Measurements from ENCODE around the gene LHFPL6.

LHFPL6 gene

DNA sequence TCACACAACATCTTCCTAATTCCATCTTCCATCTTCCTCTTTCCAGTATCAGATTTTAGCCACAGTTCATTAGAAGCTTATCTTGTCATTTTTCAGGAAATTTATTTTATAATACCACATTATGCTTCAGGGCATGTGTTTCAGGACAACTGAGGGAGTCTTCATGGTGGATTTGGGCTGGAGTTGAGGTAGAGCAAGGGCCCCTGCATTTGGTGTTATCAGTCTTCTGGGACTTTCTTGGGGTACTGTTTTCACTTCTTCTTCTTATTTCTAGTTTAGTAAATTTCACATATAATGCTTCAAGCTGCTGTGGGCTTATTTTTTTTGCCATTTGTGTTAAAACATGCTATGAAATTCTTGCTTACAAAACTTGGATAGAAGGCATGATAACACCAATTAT is 188.7 kb downstream of the LHFPL6 start:
- Histone ChIP-seq H3K36me3 (no peaks in the 10 kb centered on the region), H3K27me3 (no peaks in the 10 kb centered on the region), H3K9me3 (no peaks in the 10 kb centered on the region), H3K4me3 (ENCODE audit: low read depth in 1 of 2, low read length in 1 of 2) (no peak overlapping the region), H3K27ac (no peak overlapping the region), H3K4me1 (ENCODE audit: control insufficient read depth in 1 of 2, insufficient read depth in 1 of 2, low read depth in 1 of 2, low read length in 1 of 2) (no peaks in the 10 kb centered on the region)
- TF ChIP-seq, protein P1, sequence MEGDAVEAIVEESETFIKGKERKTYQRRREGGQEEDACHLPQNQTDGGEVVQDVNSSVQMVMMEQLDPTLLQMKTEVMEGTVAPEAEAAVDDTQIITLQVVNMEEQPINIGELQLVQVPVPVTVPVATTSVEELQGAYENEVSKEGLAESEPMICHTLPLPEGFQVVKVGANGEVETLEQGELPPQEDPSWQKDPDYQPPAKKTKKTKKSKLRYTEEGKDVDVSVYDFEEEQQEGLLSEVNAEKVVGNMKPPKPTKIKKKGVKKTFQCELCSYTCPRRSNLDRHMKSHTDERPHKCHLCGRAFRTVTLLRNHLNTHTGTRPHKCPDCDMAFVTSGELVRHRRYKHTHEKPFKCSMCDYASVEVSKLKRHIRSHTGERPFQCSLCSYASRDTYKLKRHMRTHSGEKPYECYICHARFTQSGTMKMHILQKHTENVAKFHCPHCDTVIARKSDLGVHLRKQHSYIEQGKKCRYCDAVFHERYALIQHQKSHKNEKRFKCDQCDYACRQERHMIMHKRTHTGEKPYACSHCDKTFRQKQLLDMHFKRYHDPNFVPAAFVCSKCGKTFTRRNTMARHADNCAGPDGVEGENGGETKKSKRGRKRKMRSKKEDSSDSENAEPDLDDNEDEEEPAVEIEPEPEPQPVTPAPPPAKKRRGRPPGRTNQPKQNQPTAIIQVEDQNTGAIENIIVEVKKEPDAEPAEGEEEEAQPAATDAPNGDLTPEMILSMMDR (IDR thresholded peaks at IDR 0.05), result no peak

DNA sequence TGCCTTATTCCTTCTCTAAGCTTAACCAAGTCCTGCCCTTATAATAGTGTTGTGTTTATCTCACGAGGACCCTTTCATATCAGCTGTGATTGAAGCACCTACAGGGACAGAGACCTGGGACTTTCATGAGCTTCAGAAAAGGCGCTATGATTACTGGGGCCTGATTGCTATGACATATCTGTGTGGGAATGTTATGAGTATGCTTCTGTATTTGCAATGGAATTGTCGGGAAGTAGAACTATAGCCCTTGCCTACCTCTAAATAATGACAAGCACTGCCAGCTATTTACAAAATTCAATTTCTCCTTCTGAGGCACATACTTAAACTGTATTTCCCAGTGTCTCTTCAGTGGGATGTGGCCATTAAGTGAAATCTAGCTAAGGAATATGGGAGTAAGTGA is 191.5 kb downstream of the LHFPL6 start:
- H3K4me1 ChIP-seq (ENCODE audit: control insufficient read depth in 1 of 2, insufficient read depth in 1 of 2, low read depth in 1 of 2, low read length in 1 of 2), result no peaks in the 10 kb centered on the region
- no peaks in the 10 kb centered on the region for H3K27me3 ChIP-seq

DNA sequence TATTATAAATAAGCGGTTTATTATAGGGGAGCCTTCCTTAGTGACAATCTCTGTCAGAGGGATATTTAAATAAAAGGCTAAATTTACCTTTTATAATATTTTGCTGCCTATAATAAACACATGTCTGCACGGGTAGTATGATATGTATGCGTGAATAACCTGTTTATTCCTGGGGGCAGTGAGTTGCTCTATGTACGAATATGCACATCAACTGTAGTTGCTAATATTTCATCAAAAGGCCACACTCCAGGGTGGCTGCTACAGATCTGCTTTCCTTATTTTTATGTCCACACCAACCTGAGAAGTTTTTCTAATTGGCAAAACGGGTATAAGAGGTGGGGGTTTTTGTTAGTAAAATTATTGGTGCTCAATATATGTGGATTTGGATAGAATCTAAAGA is 192.0 kb downstream of the LHFPL6 start:
- Histone ChIP-seq H3K4me3 (ENCODE audit: low read depth in 1 of 2, low read length in 1 of 2) (no peak overlapping the region), H3K27ac (no peak overlapping the region), H3K36me3 (no peaks in the 10 kb centered on the region), H3K4me1 (ENCODE audit: control insufficient read depth in 1 of 2, insufficient read depth in 1 of 2, low read depth in 1 of 2, low read length in 1 of 2) (no peaks in the 10 kb centered on the region), H3K9me3 (no peaks in the 10 kb centered on the region), H3K27me3 (no peaks in the 10 kb centered on the region)
- TF ChIP-seq, protein P1 (IDR thresholded peaks at IDR 0.05), result no peak

More for the DNA sequence above, 191.5 kb downstream of the LHFPL6 start:
- Histone ChIP-seq H3K9me3 (no peaks in the 10 kb centered on the region), H3K27ac (no peak overlapping the region), H3K4me3 (ENCODE audit: low read depth in 1 of 2, low read length in 1 of 2) (no peak overlapping the region), H3K36me3 (no peaks in the 10 kb centered on the region)
- TF ChIP-seq, protein P1 (IDR thresholded peaks at IDR 0.05), result no peak

DNA sequence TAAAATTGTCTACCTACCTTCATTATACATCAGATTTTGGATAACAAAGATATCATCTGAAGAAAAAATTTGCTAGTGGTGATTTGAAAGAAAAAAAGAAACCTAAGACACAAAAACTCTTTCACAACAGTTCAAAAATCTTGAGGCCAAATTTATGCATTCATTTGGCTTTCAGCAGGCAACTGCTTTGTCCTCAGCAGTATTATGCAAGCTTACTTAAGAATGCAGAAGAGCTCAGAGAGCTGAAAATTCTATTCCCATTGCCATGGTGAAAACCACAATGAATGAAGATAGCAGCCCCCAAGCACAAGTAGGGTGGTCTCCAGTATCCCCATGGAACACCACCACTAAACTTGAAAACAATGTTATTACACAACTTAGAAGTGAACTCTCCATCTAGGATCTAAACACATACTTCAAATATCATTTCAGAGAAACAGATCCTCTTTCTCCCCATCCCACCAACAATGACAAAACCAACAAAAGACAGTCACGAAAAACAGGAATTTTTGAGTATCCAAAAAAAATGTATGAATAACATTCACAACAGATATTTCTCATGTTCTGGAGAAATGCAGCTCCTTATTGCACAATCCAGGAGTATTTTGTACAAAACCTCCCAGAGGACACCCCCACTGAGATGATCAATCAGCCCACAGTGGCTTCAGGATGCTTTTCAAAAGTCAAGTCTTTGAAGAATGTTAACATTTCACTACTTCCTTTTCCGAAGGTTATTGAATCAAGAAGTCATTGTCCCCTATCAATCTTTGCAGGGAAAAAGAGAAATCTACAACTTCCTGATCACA is 192.7 kb downstream of the LHFPL6 start:
- H3K27me3 ChIP-seq, result no peaks in the 10 kb centered on the region
- no peaks in the 10 kb centered on the region for H3K4me1 ChIP-seq (ENCODE audit: control insufficient read depth in 1 of 2, insufficient read depth in 1 of 2, low read depth in 1 of 2, low read length in 1 of 2)
- H3K27ac ChIP-seq, result no peak overlapping the region
- no peak overlapping the region for H3K4me3 ChIP-seq (ENCODE audit: low read depth in 1 of 2, low read length in 1 of 2)
- TF ChIP-seq, protein P1 (IDR thresholded peaks at IDR 0.05), result no peak
- H3K9me3 ChIP-seq, result no peaks in the 10 kb centered on the region
- H3K36me3 ChIP-seq, result no peaks in the 10 kb centered on the region

- no peaks in the 10 kb centered on the region for H3K27me3 ChIP-seq
- TF ChIP-seq, protein P1 (IDR thresholded peaks at IDR 0.05), result no peak
These were observed 194.5 kb downstream of the LHFPL6 start for GRCh38 chr13:39408512-39408911.

More at GRCh38 chr13:39408512-39408911, 194.5 kb downstream of the LHFPL6 start:
- Histone ChIP-seq H3K4me3 (ENCODE audit: low read depth in 1 of 2, low read length in 1 of 2) (no peak overlapping the region), H3K4me1 (ENCODE audit: control insufficient read depth in 1 of 2, insufficient read depth in 1 of 2, low read depth in 1 of 2, low read length in 1 of 2) (no peaks in the 10 kb centered on the region), H3K27ac (no peak overlapping the region), H3K9me3 (no peaks in the 10 kb centered on the region), H3K36me3 (no peaks in the 10 kb centered on the region)
